PC-9 (cell line): Measurements from ENCODE around the gene IGSF21. TPM values are rescaled to one million over a fixed set of nuclear protein-coding genes. Genes with fewer than 3 reads are reported as not detected.

Source experiments
- BruUV-seq: library from RNA; stranded (reverse); fragments of 400-500 nt; replicated peaks from 2 replicates; lab custom pipeline; 2021; lab: Mats Ljungman, UMichigan
- CTCF ChIA-PET: fragments of 300-600 bp; sonication (Branson Sonifier 250); formaldehyde crosslinking; loops from one replicate; lab custom pipeline; 2022; ENCODE audit warnings: antibody characterized with exemption; lab: Charles Lee
- POLR2A ChIA-PET: fragments of 300-600 bp; sonication (Branson Sonifier 250); formaldehyde crosslinking; loops from one replicate; lab custom pipeline; 2022; ENCODE audit warnings: antibody characterized with exemption; ENCODE audit not compliant: unreplicated experiment; lab: Charles Lee
- DNase-seq, 2 experiments: peaks; one replicate each; pipeline versions ENCODE4 v3.0.0 to v3.0.0-alpha.2; 2015 to 2022; ENCODE audit warnings: mixed read lengths in 1 of 2
- H2AFZ ChIP-seq: fragments of 200-600 bp; sonication (generic); 2 replicates; pipeline ENCODE4 v1.8.1; 2017; ENCODE audit warnings: antibody characterized with exemption
- H3F3A ChIP-seq: fragments of 200-600 bp; sonication (generic); 2 replicates; pipeline ENCODE4 v1.8.1; 2017; ENCODE audit warnings: antibody characterized with exemption, mild to moderate bottlenecking, low read depth; ENCODE audit not compliant: insufficient read depth
- H3K27ac ChIP-seq: fragments of 200-600 bp; sonication (generic); 2 replicates; pipeline ENCODE4 v1.6.1; 2016; ENCODE audit warnings: mixed run types
- H3K27me3 ChIP-seq: fragments of 200-600 bp; sonication (generic); 2 replicates; pipeline ENCODE4 v1.6.1; 2016; ENCODE audit warnings: low read depth, mixed run types; ENCODE audit not compliant: insufficient read depth
- H3K36me3 ChIP-seq: fragments of 200-600 bp; sonication (generic); 2 replicates; pipeline ENCODE4 v1.6.1; 2016; ENCODE audit warnings: low read depth, mixed run types
- H3K4me1 ChIP-seq: fragments of 200-600 bp; sonication (generic); replicated peaks from 2 replicates; pipeline ENCODE4 v1.6.1; 2016; ENCODE audit warnings: mixed run types; ENCODE audit not compliant: insufficient read depth
- H3K4me2 ChIP-seq: fragments of 200-600 bp; sonication (generic); 2 replicates; pipeline ENCODE4 v1.6.1; 2017; ENCODE audit warnings: mixed run types
- H3K4me3 ChIP-seq: fragments of 200-600 bp; sonication (generic); 2 replicates; pipeline ENCODE4 v1.6.1; 2016; ENCODE audit warnings: mixed run types
- H3K79me2 ChIP-seq: fragments of 200-600 bp; sonication (generic); 2 replicates; pipeline ENCODE4 v1.6.1; 2017; ENCODE audit warnings: low read depth, mixed run types
- H3K9me2 ChIP-seq: fragments of 200-600 bp; sonication (generic); 2 replicates; pipeline ENCODE4 v1.8.1; 2017; ENCODE audit warnings: mild to moderate bottlenecking; ENCODE audit not compliant: insufficient read depth
- H3K9me3 ChIP-seq: fragments of 200-600 bp; sonication (generic); 2 replicates; pipeline ENCODE4 v1.8.1; 2016; ENCODE audit warnings: low read depth; ENCODE audit not compliant: insufficient read depth
- H4K20me1 ChIP-seq: fragments of 200-600 bp; sonication (generic); 2 replicates; pipeline ENCODE4 v1.8.1; 2017; ENCODE audit not compliant: insufficient read depth
- CTCF ChIP-seq: fragments of 200-600 bp; sonication (generic); conservative IDR thresholded peaks from 2 replicates; pipeline ENCODE4 v1.6.1; 2017; ENCODE audit warnings: mixed run types, antibody characterized with exemption, mild to moderate bottlenecking, moderate library complexity
- EZH2 ChIP-seq: fragments of 200-600 bp; sonication (generic); IDR thresholded peaks from 2 replicates; pipeline ENCODE4 v1.8.0; 2017; ENCODE audit warnings: antibody characterized with exemption, low read depth
- intact Hi-C: fragments of 100-400 bp; cut with micrococcal nuclease; formaldehyde crosslinking; loops from one replicate; pipeline ENCODE4 v1.10.0; 2022; ENCODE audit not compliant: unreplicated experiment
- total RNA-seq: library from RNA; stranded (reverse); gene quantifications from 2 replicates; pipeline ENCODE4 v1.2.3, GENCODE V29; 2021

Gene IGSF21
- total RNA-seq, 1 experiment from 2014 or later: not detected

GRCh38 chr1:18183533-18183932 lies 75.9 kb downstream of the IGSF21 start:
- CTCF ChIA-PET: no interaction called here
- POLR2A ChIA-PET: no interaction called here
- Histone ChIP-seq H4K20me1 (no peaks in the 10 kb centered on the region), H3F3A (no peaks in the 10 kb centered on the region), H3K27ac (no peak overlapping the region), H3K4me2 (no peak overlapping the region), H2AFZ (no peak overlapping the region), H3K4me3 (no peak overlapping the region), H3K36me3 (no peaks in the 10 kb centered on the region), H3K9me2 (no peaks in the 10 kb centered on the region), H3K79me2 (no peaks in the 10 kb centered on the region), H3K4me1 (no peaks in the 10 kb centered on the region), H3K9me3 (no peaks in the 10 kb centered on the region), H3K27me3 (peaks cover 56% of the 10 kb centered on the region)
- DNase-seq: no peak
- no peak for TF ChIP-seq EZH2
- no peak for TF ChIP-seq CTCF
- BruUV-seq: no TSS peak
- intact Hi-C loops: no loop called here

- Histone ChIP-seq H3K4me1 (no peaks in the 10 kb centered on the region), H3F3A (no peaks in the 10 kb centered on the region), H2AFZ (no peak overlapping the region), H3K4me3 (no peak overlapping the region), H3K4me2 (no peak overlapping the region), H3K9me3 (no peaks in the 10 kb centered on the region), H3K27ac (no peak overlapping the region), H3K27me3 (peaks cover 57% of the 10 kb centered on the region), H3K36me3 (no peaks in the 10 kb centered on the region), H3K9me2 (no peaks in the 10 kb centered on the region), H4K20me1 (no peaks in the 10 kb centered on the region), H3K79me2 (no peaks in the 10 kb centered on the region)
- CTCF ChIA-PET: no interaction called here
- POLR2A ChIA-PET: no interaction called here
- intact Hi-C loops: no loop called here
- BruUV-seq: no TSS peak
- TF ChIP-seq EZH2 (no peak), CTCF (no peak)
- DNase-seq: no peak
Measured at GRCh38 chr1:18187054-18187453, 79.5 kb downstream of the IGSF21 start.

GRCh38 chr1:18188820-18189517 lies 81.4 kb downstream of the IGSF21 start:
- H3K4me3 ChIP-seq: no peak overlapping the region
- BruUV-seq: no TSS peak
- no peaks in the 10 kb centered on the region for H3F3A ChIP-seq
- peaks cover 62% of the 10 kb centered on the region for H3K27me3 ChIP-seq
- CTCF ChIA-PET: no interaction called here
- no peaks in the 10 kb centered on the region for H4K20me1 ChIP-seq
- H2AFZ ChIP-seq: no peak overlapping the region
- H3K4me2 ChIP-seq: no peak overlapping the region
- intact Hi-C loops: no loop called here
- no peaks in the 10 kb centered on the region for H3K36me3 ChIP-seq
- no peak overlapping the region for H3K27ac ChIP-seq
- H3K9me3 ChIP-seq: no peaks in the 10 kb centered on the region
- no peaks in the 10 kb centered on the region for H3K9me2 ChIP-seq
- no peak for TF ChIP-seq EZH2
- no peak for TF ChIP-seq CTCF
- POLR2A ChIA-PET: no interaction called here
- H3K79me2 ChIP-seq: no peaks in the 10 kb centered on the region
- no peak for DNase-seq
- no peaks in the 10 kb centered on the region for H3K4me1 ChIP-seq
